IMR-90 (cell line): Measurements from ENCODE around the gene DERA. TPM values are rescaled to one million over a fixed set of nuclear protein-coding genes. Genes with fewer than 3 reads are reported as not detected.

ENCODE experiments used
- ATAC-seq: fragments of 200-7000 bp; cut with Tn5 transposase; 2 replicates; pipeline ENCODE4 v1.9.1; 2020; ENCODE audit warnings: low read depth, mild to moderate bottlenecking, moderate library complexity
- BruUV-seq: library from RNA; stranded (reverse); fragments of 400-500 nt; replicated peaks from 2 replicates; lab custom pipeline; 2021; lab: Mats Ljungman, UMichigan
- CTCF ChIA-PET: fragments of 300-600 bp; formaldehyde crosslinking; extraction: SDS; loops from one replicate; lab custom pipeline; 2021; ENCODE audit warnings: antibody characterized with exemption; lab: Yijun Ruan, JAX
- POLR2A ChIA-PET: fragments of 300-600 bp; sonication (Branson Sonifier 250); formaldehyde crosslinking; loops from one replicate; lab custom pipeline; 2022; ENCODE audit warnings: antibody characterized with exemption; ENCODE audit not compliant: unreplicated experiment; lab: Charles Lee
- DNase-seq: peaks from one replicate; pipeline ENCODE4 v3.0.0; 2013
- H2AFZ ChIP-seq: replicated peaks from 2 replicates; pipeline ENCODE3; 2013; ENCODE audit warnings: low read length, mild to moderate bottlenecking; ENCODE audit not compliant: poor library complexity
- H2AK5ac ChIP-seq: 2 replicates; pipeline ENCODE4 v1.6.1; 2013; ENCODE audit warnings: low read depth, low read length, inconsistent platforms
- H2AK9ac ChIP-seq: replicated peaks from 2 replicates; pipeline ENCODE3; 2013; ENCODE audit warnings: mild to moderate bottlenecking, low read depth, low read length, moderate library complexity; ENCODE audit not compliant: poor library complexity
- H2BK120ac ChIP-seq: 2 replicates; pipeline ENCODE4 v1.6.1; 2013; ENCODE audit warnings: low read depth, low read length, inconsistent platforms
- H2BK15ac ChIP-seq: 3 replicates; pipeline ENCODE4 v1.6.1; 2013; ENCODE audit warnings: low read depth, low read length, inconsistent platforms
- H2BK20ac ChIP-seq: 2 replicates; pipeline ENCODE4 v1.6.1; 2013; ENCODE audit warnings: low read depth, mild to moderate bottlenecking, inconsistent platforms, low read length, moderate library complexity
- H2BK5ac ChIP-seq: 2 replicates; pipeline ENCODE4 v1.6.1; 2013; ENCODE audit warnings: mild to moderate bottlenecking, low read depth, low read length, inconsistent platforms; ENCODE audit not compliant: poor library complexity, severe bottlenecking
- H3K14ac ChIP-seq: replicated peaks from 2 replicates; pipeline ENCODE4 v1.6.1; 2013; ENCODE audit warnings: low read depth, low read length, inconsistent platforms
- H3K18ac ChIP-seq: 2 replicates; pipeline ENCODE4 v1.6.1; 2013; ENCODE audit warnings: low read depth, low read length, control low read depth
- H3K23ac ChIP-seq: 2 replicates; pipeline ENCODE4 v1.6.1; 2013; ENCODE audit warnings: low read depth, low read length, inconsistent platforms
- H3K27ac ChIP-seq: 2 replicates; pipeline ENCODE4 v1.5.1; 2013; ENCODE audit warnings: mild to moderate bottlenecking, control low read depth, low read length; ENCODE audit not compliant: insufficient read depth
- H3K27me3 ChIP-seq: 2 replicates; pipeline ENCODE4 v1.6.1; 2013; ENCODE audit warnings: low read length; ENCODE audit not compliant: control insufficient read depth, insufficient read depth
- H3K36me3 ChIP-seq: 2 replicates; pipeline ENCODE4 v1.6.1; 2013; ENCODE audit warnings: low read length, mixed read lengths; ENCODE audit not compliant: control insufficient read depth, insufficient read depth
- H3K4ac ChIP-seq: 2 replicates; pipeline ENCODE4 v1.6.1; 2013; ENCODE audit warnings: low read depth, low read length, inconsistent platforms
- H3K4me1 ChIP-seq: 2 replicates; pipeline ENCODE4 v1.6.1; 2013; ENCODE audit warnings: low read length, mixed read lengths; ENCODE audit not compliant: control insufficient read depth, insufficient read depth
- H3K4me2 ChIP-seq: 2 replicates; pipeline ENCODE4 v1.6.1; 2013; ENCODE audit warnings: low read depth, mild to moderate bottlenecking, control low read depth, low read length, moderate library complexity
- H3K4me3 ChIP-seq: 2 replicates; pipeline ENCODE4 v1.5.1; 2013; ENCODE audit warnings: low read depth, mild to moderate bottlenecking, control low read depth, low read length, moderate library complexity; ENCODE audit not compliant: insufficient read depth
- H3K56ac ChIP-seq: 2 replicates; pipeline ENCODE4 v1.6.1; 2013; ENCODE audit warnings: low read length, inconsistent platforms; ENCODE audit not compliant: insufficient read depth; ENCODE audit errors: extremely low read depth
- H3K79me1 ChIP-seq, 2 experiments: 2 replicates each; pipeline ENCODE4 v1.6.1; 2013; ENCODE audit warnings: low read length in 2 of 2, inconsistent platforms in 1 of 2, low read depth in 1 of 2
- H3K9ac ChIP-seq: 2 replicates; pipeline ENCODE4 v1.6.1; 2013; ENCODE audit warnings: low read depth, low read length, control low read depth
- H3K9me1 ChIP-seq: 2 replicates; pipeline ENCODE4 v1.6.1; 2013; ENCODE audit warnings: low read length, inconsistent platforms; ENCODE audit not compliant: insufficient read depth
- H3K9me3 ChIP-seq: 2 replicates; pipeline ENCODE4 v1.6.1; 2013; ENCODE audit warnings: low read length; ENCODE audit not compliant: control insufficient read depth, insufficient read depth
- H4K20me1 ChIP-seq: 2 replicates; pipeline ENCODE4 v1.6.1; 2013; ENCODE audit warnings: low read length, inconsistent platforms; ENCODE audit not compliant: insufficient read depth
- H4K5ac ChIP-seq: 2 replicates; pipeline ENCODE4 v1.6.1; 2013; ENCODE audit warnings: mild to moderate bottlenecking, low read depth, low read length, control low read depth
- H4K8ac ChIP-seq, 2 experiments: 2 replicates each; pipeline ENCODE4 v1.6.1; 2013; ENCODE audit warnings: low read depth in 2 of 2, low read length in 2 of 2, control low read depth in 1 of 2, inconsistent platforms in 1 of 2
- H4K91ac ChIP-seq: 2 replicates; pipeline ENCODE4 v1.6.1; 2013; ENCODE audit warnings: low read depth, low read length, inconsistent platforms; ENCODE audit not compliant: insufficient read depth
- CEBPB ChIP-seq: IDR thresholded peaks from 2 replicates; pipeline ENCODE4 v1.6.1; 2012; ENCODE audit warnings: low read depth, low read length, improper control_type of control experiment
- CHD1 ChIP-seq: IDR thresholded peaks from 2 replicates; pipeline ENCODE4 v1.6.1; 2012; ENCODE audit warnings: low read depth, low read length, improper control_type of control experiment
- ELK1 ChIP-seq: fragments of 150-350 bp; IDR thresholded peaks from 2 replicates; pipeline ENCODE4 v1.6.1; 2016; ENCODE audit warnings: low read depth, mild to moderate bottlenecking, low read length, moderate library complexity, borderline replicate concordance
- FOS ChIP-seq: fragments of 150-350 bp; IDR thresholded peaks from 2 replicates; pipeline ENCODE4 v1.6.1; 2016; ENCODE audit warnings: low read depth, low read length
- MAFK ChIP-seq: IDR thresholded peaks from 2 replicates; pipeline ENCODE4 v1.6.1; 2012; ENCODE audit warnings: low read depth, low read length, improper control_type of control experiment
- MAZ ChIP-seq: IDR thresholded peaks from 2 replicates; pipeline ENCODE4 v1.6.1; 2012; ENCODE audit warnings: low read depth, mild to moderate bottlenecking, low read length, improper control_type of control experiment, moderate library complexity, borderline replicate concordance
- MXI1 ChIP-seq: IDR thresholded peaks from 2 replicates; pipeline ENCODE4 v1.6.1; 2012; ENCODE audit warnings: low read depth, mild to moderate bottlenecking, low read length, moderate library complexity, borderline replicate concordance
- NFE2L2 ChIP-seq: fragments of 150-350 bp; IDR thresholded peaks from 2 replicates; pipeline ENCODE4 v1.6.1; 2016; ENCODE audit warnings: low read depth, mild to moderate bottlenecking, low read length
- RAD21 ChIP-seq: IDR thresholded peaks from 2 replicates; pipeline ENCODE4 v1.6.1; 2012; ENCODE audit warnings: low read length, improper control_type of control experiment
- RFX5 ChIP-seq: IDR thresholded peaks from 2 replicates; pipeline ENCODE4 v1.8.0; 2012; ENCODE audit warnings: low read depth, mild to moderate bottlenecking, low read length, moderate library complexity
- SMC3 ChIP-seq: fragments of 150-350 bp; IDR thresholded peaks from 2 replicates; pipeline ENCODE4 v1.6.1; 2016; ENCODE audit warnings: low read depth, mild to moderate bottlenecking, antibody characterized with exemption, low read length, moderate library complexity
- USF2 ChIP-seq: fragments of 150-350 bp; IDR thresholded peaks from 2 replicates; pipeline ENCODE4 v1.6.1; 2017; ENCODE audit warnings: mild to moderate bottlenecking, antibody characterized with exemption, low read length, low read depth
- WGBS, 2 experiments: methylation state at CpG; one replicate each; pipeline versions ENCODE4 v1.1.5 to v1.1.7; 2013; ENCODE audit warnings: missing lambda C conversion rate in 2 of 2; ENCODE audit not compliant: insufficient read length in 1 of 2; ENCODE audit errors: extremely low coverage in 2 of 2; 5-methylcytosine and 5-hydroxymethylcytosine counted together
- dilution Hi-C: fragments of 300-500 bp; cut with HindIII; formaldehyde crosslinking; loops from one replicate; pipeline ENCODE4 v1.14.3; 2018; ENCODE audit warnings: low sequenced_read_pairs; ENCODE audit not compliant: unreplicated experiment
- in situ Hi-C: fragments of 300-500 bp; cut with MboI; formaldehyde crosslinking; loops from 3 replicates; pipeline ENCODE4 v1.14.3; 2019; ENCODE audit warnings: low sequenced_read_pairs, inconsistent platforms, mixed read lengths
- intact Hi-C: fragments of 100-400 bp; cut with micrococcal nuclease; formaldehyde crosslinking; loops from 2 replicates; pipeline ENCODE4 v1.10.0; 2022
- polyA plus RNA-seq, 3 experiments: library from polyadenylated mRNA; depleted of rRNA; stranded (reverse); fragments of >200 nt; gene quantifications; 2 replicates each; pipeline ENCODE4 v1.2.3, GENCODE V29; 2012; ENCODE audit warnings: low replicate concordance in 1 of 3
- total RNA-seq: library from RNA; depleted of rRNA; stranded (reverse); fragments of >200 nt; gene quantifications from 2 replicates; pipeline ENCODE4 v1.2.3, GENCODE V29; 2012
- TF ChIP-seq, protein P1 (sequence below): conservative IDR thresholded peaks from 2 replicates; pipeline ENCODE4 v1.5.1; 2012; ENCODE audit warnings: mild to moderate bottlenecking, low read depth, low read length, improper control_type of control experiment

Gene DERA
- total and polyA plus RNA-seq, 2 of the 4 experiments (the other 2 are of a cell fraction), result 28.1 to 58.6 TPM

DNA sequence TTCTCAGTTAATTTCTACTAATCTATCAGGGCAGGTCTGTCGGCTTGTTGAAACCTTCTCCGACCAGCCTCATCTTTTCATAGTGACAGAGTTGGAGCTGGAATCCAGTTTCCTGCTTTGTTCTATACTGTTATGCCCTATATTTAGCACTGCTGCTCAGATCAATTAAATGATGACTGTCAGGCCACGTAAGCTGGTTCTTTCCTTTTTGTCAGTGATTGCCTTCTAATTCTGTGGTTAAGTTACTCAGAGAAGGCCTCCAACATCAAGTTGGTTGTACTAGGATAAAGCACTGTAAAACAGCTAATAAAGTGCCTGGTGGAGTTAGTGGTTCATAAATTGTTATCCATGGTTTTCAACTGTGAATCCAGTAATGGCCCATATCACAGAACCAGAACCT, 22.6 kb downstream of the DERA start:
- no peak overlapping the region for H2AK9ac ChIP-seq
- no peaks in the 10 kb centered on the region for H4K20me1 ChIP-seq
- H3K4me2 ChIP-seq, result no peak overlapping the region; the same call in 1 of the 2 replicates
- no peak overlapping the region for H2BK5ac ChIP-seq
- H4K8ac ChIP-seq, result peak overlapping the region in 1 of 2 experiments; percentile 1; a peak in 1 of 4 replicates
- WGBS, 2 experiments, result no CpG with 5 or more reads among the region's 3 CpGs
- CTCF ChIA-PET, result no interaction called here
- no peak overlapping the region for H3K4ac ChIP-seq
- H2AFZ ChIP-seq, result no peak overlapping the region
- H3K9me3 ChIP-seq, result no peaks in the 10 kb centered on the region; the same call in 1 of the 2 replicates
- H2BK120ac ChIP-seq, result no peak overlapping the region
- H2BK15ac ChIP-seq, result no peak overlapping the region
- DNase-seq (peak; percentile 35), ATAC-seq (no peak)
- dilution Hi-C loops, result no loop called here
- no peak overlapping the region for H3K18ac ChIP-seq
- H3K56ac ChIP-seq, result no peak overlapping the region
- H3K4me3 ChIP-seq, result no peak overlapping the region
- TF ChIP-seq MAFK (no peak), NFE2L2 (no peak), FOS (no peak), USF2 (no peak), RFX5 (no peak), CHD1 (no peak), MXI1 (no peak), RAD21 (no peak), ELK1 (no peak), MAZ (no peak), CEBPB (no peak), SMC3 (no peak)
- TF ChIP-seq, protein P1, sequence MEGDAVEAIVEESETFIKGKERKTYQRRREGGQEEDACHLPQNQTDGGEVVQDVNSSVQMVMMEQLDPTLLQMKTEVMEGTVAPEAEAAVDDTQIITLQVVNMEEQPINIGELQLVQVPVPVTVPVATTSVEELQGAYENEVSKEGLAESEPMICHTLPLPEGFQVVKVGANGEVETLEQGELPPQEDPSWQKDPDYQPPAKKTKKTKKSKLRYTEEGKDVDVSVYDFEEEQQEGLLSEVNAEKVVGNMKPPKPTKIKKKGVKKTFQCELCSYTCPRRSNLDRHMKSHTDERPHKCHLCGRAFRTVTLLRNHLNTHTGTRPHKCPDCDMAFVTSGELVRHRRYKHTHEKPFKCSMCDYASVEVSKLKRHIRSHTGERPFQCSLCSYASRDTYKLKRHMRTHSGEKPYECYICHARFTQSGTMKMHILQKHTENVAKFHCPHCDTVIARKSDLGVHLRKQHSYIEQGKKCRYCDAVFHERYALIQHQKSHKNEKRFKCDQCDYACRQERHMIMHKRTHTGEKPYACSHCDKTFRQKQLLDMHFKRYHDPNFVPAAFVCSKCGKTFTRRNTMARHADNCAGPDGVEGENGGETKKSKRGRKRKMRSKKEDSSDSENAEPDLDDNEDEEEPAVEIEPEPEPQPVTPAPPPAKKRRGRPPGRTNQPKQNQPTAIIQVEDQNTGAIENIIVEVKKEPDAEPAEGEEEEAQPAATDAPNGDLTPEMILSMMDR, result no peak
- H2AK5ac ChIP-seq, result no peak overlapping the region
- no TSS peak for BruUV-seq
- H3K14ac ChIP-seq, result no peak overlapping the region
- H4K91ac ChIP-seq, result no peak overlapping the region
- H3K23ac ChIP-seq, result peak overlapping the region; percentile 1; the same call in 1 of the 2 replicates
- no peaks in the 10 kb centered on the region for H3K36me3 ChIP-seq
- peaks cover 4% of the 10 kb centered on the region; the same call in 1 of the 2 replicates for H3K4me1 ChIP-seq
- H3K27ac ChIP-seq, result no peak overlapping the region
- in situ Hi-C loops, result no loop called here
- H3K79me1 ChIP-seq, result peaks cover 27 to 53% of the 10 kb centered on the region in 2 experiments
- no peaks in the 10 kb centered on the region for H3K27me3 ChIP-seq
- H2BK20ac ChIP-seq, result no peak overlapping the region
- intact Hi-C loops, result no loop called here
- peaks cover 2% of the 10 kb centered on the region for H3K9me1 ChIP-seq
- no peak overlapping the region for H3K9ac ChIP-seq
- POLR2A ChIA-PET, result no interaction called here
- no peak overlapping the region for H4K5ac ChIP-seq
